K562 (cell line): ENCODE measurements around the gene SMIM29.
"Not testable (repeated sequence)": the region's sequence is repeated elsewhere in the genome, so short reads cannot be mapped to it uniquely, and the experiment has no call there.

Experiments
- ASH1L ChIP-seq: fragments of 450-650 bp; IDR thresholded peaks from 2 replicates; pipeline ENCODE4 v1.6.1; 2018; ENCODE audit warnings: borderline replicate concordance, mild to moderate bottlenecking, low read depth; ENCODE audit not compliant: partially characterized antibody
- ATF6 ChIP-seq: sonication (generic); formaldehyde crosslinking; IDR thresholded peaks from 2 replicates; pipeline ENCODE4 v1.4.0; 2020; ENCODE audit warnings: mild to moderate bottlenecking, missing genetic modification reagents
- CHD1 ChIP-seq: fragments of 200-600 bp; sonication (generic); IDR thresholded peaks from one replicate; pipeline ENCODE4 v1.6.1; 2012; ENCODE audit warnings: mild to moderate bottlenecking, moderate library complexity, low read length, inconsistent platforms
- ETS1 ChIP-seq: conservative IDR thresholded peaks from 2 replicates; pipeline ENCODE4 v1.6.1; 2011; ENCODE audit warnings: low read depth, mild to moderate bottlenecking, low read length; ENCODE audit not compliant: control insufficient read depth
- EZH2 ChIP-seq: IDR thresholded peaks from 2 replicates; pipeline ENCODE4 v1.6.1; 2012; ENCODE audit warnings: low read depth, mild to moderate bottlenecking, inconsistent platforms, low read length, borderline replicate concordance
- GTF2F1 ChIP-seq: IDR thresholded peaks from 2 replicates; pipeline ENCODE4 v1.6.1; 2011; ENCODE audit warnings: low read depth, low read length, improper control_type of control experiment
- MAFG ChIP-seq: fragments of 450-650 bp; conservative IDR thresholded peaks from 2 replicates; pipeline ENCODE4 v1.6.1; 2016; ENCODE audit warnings: missing genetic modification characterization, missing compliant biosample characterization
- NFXL1 ChIP-seq: fragments of 450-650 bp; formaldehyde crosslinking; IDR thresholded peaks from 2 replicates; pipeline ENCODE4 v1.4.0; 2021; ENCODE audit warnings: mild to moderate bottlenecking
- PCBP2 ChIP-seq: fragments of 200-400 bp; formaldehyde crosslinking; IDR thresholded peaks from 2 replicates; pipeline ENCODE4 v1.6.1; 2018; ENCODE audit warnings: low read length, low read depth, mild to moderate bottlenecking, moderate library complexity; ENCODE audit not compliant: poor library complexity, severe bottlenecking
- POLR2AphosphoS5 ChIP-seq: IDR thresholded peaks from 2 replicates; pipeline ENCODE4 v1.6.1; 2011; ENCODE audit warnings: mild to moderate bottlenecking, low read depth, low read length, moderate library complexity; ENCODE audit not compliant: control insufficient read depth, insufficient read depth
- ZNF347 ChIP-seq: fragments of 450-650 bp; formaldehyde crosslinking; IDR thresholded peaks from 2 replicates; pipeline ENCODE4 v1.4.0; 2020; ENCODE audit warnings: low read depth, mild to moderate bottlenecking, moderate library complexity
- ZNF695 ChIP-seq: fragments of 450-650 bp; formaldehyde crosslinking; IDR thresholded peaks from 2 replicates; pipeline ENCODE4 v1.4.0; 2020; ENCODE audit warnings: mild to moderate bottlenecking, moderate library complexity
- TF ChIP-seq, protein P1 (sequence below), 3 experiments: IDR thresholded peaks in 2 of 3; conservative IDR thresholded peaks in 1 of 3; 2 replicates each; pipeline ENCODE4 v1.5.1; 2011 to 2012; ENCODE audit warnings: low read length in 3 of 3, mild to moderate bottlenecking in 3 of 3, control low read depth in 2 of 3, improper control_type of control experiment in 1 of 3, inconsistent platforms in 1 of 3, low read depth in 1 of 3, mixed read lengths in 1 of 3, moderate library complexity in 1 of 3; ENCODE audit not compliant: insufficient read depth in 2 of 3

- TF ChIP-seq ASH1L; GTF2F1; NFXL1; ZNF347 (CRISPR knock-in tag); CHD1; PCBP2; ETS1; ZNF695 (CRISPR knock-in tag); EZH2; POLR2AphosphoS5; ATF6 (CRISPR knock-in tag); MAFG (tag): not testable (repeated sequence)
- TF ChIP-seq, protein P1, sequence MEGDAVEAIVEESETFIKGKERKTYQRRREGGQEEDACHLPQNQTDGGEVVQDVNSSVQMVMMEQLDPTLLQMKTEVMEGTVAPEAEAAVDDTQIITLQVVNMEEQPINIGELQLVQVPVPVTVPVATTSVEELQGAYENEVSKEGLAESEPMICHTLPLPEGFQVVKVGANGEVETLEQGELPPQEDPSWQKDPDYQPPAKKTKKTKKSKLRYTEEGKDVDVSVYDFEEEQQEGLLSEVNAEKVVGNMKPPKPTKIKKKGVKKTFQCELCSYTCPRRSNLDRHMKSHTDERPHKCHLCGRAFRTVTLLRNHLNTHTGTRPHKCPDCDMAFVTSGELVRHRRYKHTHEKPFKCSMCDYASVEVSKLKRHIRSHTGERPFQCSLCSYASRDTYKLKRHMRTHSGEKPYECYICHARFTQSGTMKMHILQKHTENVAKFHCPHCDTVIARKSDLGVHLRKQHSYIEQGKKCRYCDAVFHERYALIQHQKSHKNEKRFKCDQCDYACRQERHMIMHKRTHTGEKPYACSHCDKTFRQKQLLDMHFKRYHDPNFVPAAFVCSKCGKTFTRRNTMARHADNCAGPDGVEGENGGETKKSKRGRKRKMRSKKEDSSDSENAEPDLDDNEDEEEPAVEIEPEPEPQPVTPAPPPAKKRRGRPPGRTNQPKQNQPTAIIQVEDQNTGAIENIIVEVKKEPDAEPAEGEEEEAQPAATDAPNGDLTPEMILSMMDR (IDR thresholded peaks at IDR 0.05 in 2 of 3, conservative IDR thresholded peaks at IDR 0.05 in 1 of 3; ENCODE audit: insufficient read depth in 2 of 3, low read depth in 1 of 3, low read length in 3 of 3), result not testable (repeated sequence)
Measured at GRCh38 chr6:34269132-34269531, 20.3 kb upstream of the SMIM29 start.
